ENCODE data around the gene AP1S2.
"Not testable (repeated sequence)": the region's sequence is repeated elsewhere in the genome, so short reads cannot be mapped to it uniquely, and the experiment has no call there.

The AP1S2 gene

GRCh38 chrX:15843960-15844359, 10.7 kb downstream of the AP1S2 start:
- TF ChIP-seq CTCF (IDR thresholded peaks at IDR 0.05; ENCODE audit: low read length, missing control alignments): no peak
- DNase-seq (ENCODE audit: low read depth): no peak

GRCh38 chrX:15841853-15842516, 12.6 kb downstream of the AP1S2 start:
- no peak for TF ChIP-seq CTCF (IDR thresholded peaks at IDR 0.05; ENCODE audit: low read length, missing control alignments)
- no peak overlapping the region for H3K4me3 ChIP-seq (replicated peaks; ENCODE audit: low read depth, low read length)
- no peak for DNase-seq (ENCODE audit: low read depth)

More at GRCh38 chrX:15843960-15844359, 10.7 kb downstream of the AP1S2 start:
- H3K4me3 ChIP-seq (replicated peaks; ENCODE audit: low read depth, low read length): no peak overlapping the region

- no peak overlapping the region for H3K4me3 ChIP-seq (replicated peaks; ENCODE audit: low read depth, low read length)
- DNase-seq (ENCODE audit: low read depth): no peak
- peak; percentile 14 for TF ChIP-seq CTCF (IDR thresholded peaks at IDR 0.05; ENCODE audit: low read length, missing control alignments)
Measured at GRCh38 chrX:15838017-15838416, 16.6 kb downstream of the AP1S2 start.

- no peak for DNase-seq (ENCODE audit: low read depth)
- no peak overlapping the region for H3K4me3 ChIP-seq (replicated peaks; ENCODE audit: low read depth, low read length)
- TF ChIP-seq CTCF (IDR thresholded peaks at IDR 0.05; ENCODE audit: low read length, missing control alignments): no peak
Measured at GRCh38 chrX:15834827-15835595, 19.6 kb downstream of the AP1S2 start.

GRCh38 chrX:15834053-15834452, 20.6 kb downstream of the AP1S2 start:
- H3K4me3 ChIP-seq (replicated peaks; ENCODE audit: low read depth, low read length): no peak overlapping the region
- DNase-seq (ENCODE audit: low read depth): no peak
- no peak for TF ChIP-seq CTCF (IDR thresholded peaks at IDR 0.05; ENCODE audit: low read length, missing control alignments)

- H3K4me3 ChIP-seq (replicated peaks; ENCODE audit: low read depth, low read length); DNase-seq (ENCODE audit: low read depth): not testable (repeated sequence)
Measured at GRCh38 chrX:15831347-15831746, 23.3 kb downstream of the AP1S2 start.

GRCh38 chrX:15829217-15829616, 25.4 kb downstream of the AP1S2 start:
- no peak for TF ChIP-seq CTCF (IDR thresholded peaks at IDR 0.05; ENCODE audit: low read length, missing control alignments)
- no peak for DNase-seq (ENCODE audit: low read depth)
- H3K4me3 ChIP-seq (replicated peaks; ENCODE audit: low read depth, low read length): no peak overlapping the region

Measured in fibroblast of pulmonary artery (primary cell).